ENCODE data around the gene COL6A6. TPM values are rescaled to one million over a fixed set of nuclear protein-coding genes. Genes with fewer than 3 reads are reported as not detected.

COL6A6 gene
- total RNA-seq, 1 experiment from 2014 or later, result not detected

- ChIA-PET CTCF (no interaction called here), POLR2A (ENCODE audit: low non-redundant PET) (interaction anchor here (0.6 kb wide), 1 partner anchor 247 kb away, joined by 13 read pairs; no protein-coding TSS in a partner anchor)
- no TSS peak for BruUV-seq (replicated peaks)
- Histone ChIP-seq H3K27ac (ENCODE audit: low read depth, low read length, poor library complexity, severe bottlenecking) (no peak overlapping the region), H3K27me3 (replicated peaks; ENCODE audit: insufficient read depth, low read depth, low read length, poor library complexity) (peaks cover 33% of the 10 kb centered on the region), H3K4me1 (ENCODE audit: insufficient read depth, low read length, poor library complexity, severe bottlenecking) (no peaks in the 10 kb centered on the region), H3K4me3 (ENCODE audit: low read depth, low read length, poor library complexity, severe bottlenecking) (no peak overlapping the region), H3K9me3 (ENCODE audit: low read depth, low read length, poor library complexity, severe bottlenecking) (no peaks in the 10 kb centered on the region), H3K36me3 (ENCODE audit: insufficient read depth, low read length, poor library complexity, severe bottlenecking) (no peaks in the 10 kb centered on the region)
- no peak for DNase-seq (ENCODE audit: low spot score)
- intact Hi-C loops (cut with micrococcal nuclease; ENCODE audit: unreplicated experiment), result no loop called here
- no peak for TF ChIP-seq EZH2 (IDR thresholded peaks at IDR 0.05; ENCODE audit: borderline replicate concordance, low read depth, low read length, poor library complexity, severe bottlenecking)
- no peak for TF ChIP-seq CTCF (conservative IDR thresholded peaks at IDR 0.05; ENCODE audit: low read depth, low read length)
These were observed 12.3 kb upstream of the COL6A6 start for GRCh38 chr3:130504701-130505100.

- no peak for DNase-seq (ENCODE audit: low spot score)
- H3K9me3 ChIP-seq (ENCODE audit: low read depth, low read length, poor library complexity, severe bottlenecking), result no peaks in the 10 kb centered on the region
- H3K27ac ChIP-seq (ENCODE audit: low read depth, low read length, poor library complexity, severe bottlenecking), result no peak overlapping the region
- CTCF ChIA-PET, result no interaction called here
- H3K4me1 ChIP-seq (ENCODE audit: insufficient read depth, low read length, poor library complexity, severe bottlenecking), result no peaks in the 10 kb centered on the region
- intact Hi-C loops (cut with micrococcal nuclease; ENCODE audit: unreplicated experiment), result no loop called here
- H3K27me3 ChIP-seq (replicated peaks; ENCODE audit: insufficient read depth, low read depth, low read length, poor library complexity), result peaks cover 36% of the 10 kb centered on the region
- no TSS peak for BruUV-seq (replicated peaks)
- POLR2A ChIA-PET (ENCODE audit: low non-redundant PET), result no interaction called here
- H3K36me3 ChIP-seq (ENCODE audit: insufficient read depth, low read length, poor library complexity, severe bottlenecking), result no peaks in the 10 kb centered on the region
- TF ChIP-seq EZH2 (IDR thresholded peaks at IDR 0.05; ENCODE audit: borderline replicate concordance, low read depth, low read length, poor library complexity, severe bottlenecking), result no peak
- no peak overlapping the region for H3K4me3 ChIP-seq (ENCODE audit: low read depth, low read length, poor library complexity, severe bottlenecking)
These were observed 10.9 kb upstream of the COL6A6 start for GRCh38 chr3:130506031-130506430.

- no TSS peak for BruUV-seq (replicated peaks)
- POLR2A ChIA-PET (ENCODE audit: low non-redundant PET), result interaction anchor here (0.7 kb wide), 1 partner anchor 830 kb away, joined by 6 read pairs; no protein-coding TSS in a partner anchor
- CTCF ChIA-PET, result no interaction called here
- Histone ChIP-seq H3K4me3 (ENCODE audit: low read depth, low read length, poor library complexity, severe bottlenecking) (no peak overlapping the region), H3K36me3 (ENCODE audit: insufficient read depth, low read length, poor library complexity, severe bottlenecking) (no peaks in the 10 kb centered on the region), H3K4me1 (ENCODE audit: insufficient read depth, low read length, poor library complexity, severe bottlenecking) (no peaks in the 10 kb centered on the region), H3K27ac (ENCODE audit: low read depth, low read length, poor library complexity, severe bottlenecking) (no peak overlapping the region), H3K9me3 (ENCODE audit: low read depth, low read length, poor library complexity, severe bottlenecking) (no peaks in the 10 kb centered on the region), H3K27me3 (replicated peaks; ENCODE audit: insufficient read depth, low read depth, low read length, poor library complexity) (peaks cover 31% of the 10 kb centered on the region)
- TF ChIP-seq CTCF (conservative IDR thresholded peaks at IDR 0.05; ENCODE audit: low read depth, low read length), result no peak
- no peak for TF ChIP-seq EZH2 (IDR thresholded peaks at IDR 0.05; ENCODE audit: borderline replicate concordance, low read depth, low read length, poor library complexity, severe bottlenecking)
- DNase-seq (ENCODE audit: low spot score), result no peak
- intact Hi-C loops (cut with micrococcal nuclease; ENCODE audit: unreplicated experiment), result no loop called here
These were observed 9.2 kb upstream of the COL6A6 start for GRCh38 chr3:130507746-130508145.

- H3K4me1 ChIP-seq (ENCODE audit: insufficient read depth, low read length, poor library complexity, severe bottlenecking), result no peaks in the 10 kb centered on the region
- DNase-seq (ENCODE audit: low spot score), result no peak
- no peak overlapping the region for H3K4me3 ChIP-seq (ENCODE audit: low read depth, low read length, poor library complexity, severe bottlenecking)
- no TSS peak for BruUV-seq (replicated peaks)
- TF ChIP-seq CTCF (conservative IDR thresholded peaks at IDR 0.05; ENCODE audit: low read depth, low read length) (no peak), EZH2 (IDR thresholded peaks at IDR 0.05; ENCODE audit: borderline replicate concordance, low read depth, low read length, poor library complexity, severe bottlenecking) (no peak)
- no peak overlapping the region for H3K27ac ChIP-seq (ENCODE audit: low read depth, low read length, poor library complexity, severe bottlenecking)
- POLR2A ChIA-PET (ENCODE audit: low non-redundant PET), result no interaction called here
- no peaks in the 10 kb centered on the region for H3K36me3 ChIP-seq (ENCODE audit: insufficient read depth, low read length, poor library complexity, severe bottlenecking)
- CTCF ChIA-PET, result no interaction called here
- H3K27me3 ChIP-seq (replicated peaks; ENCODE audit: insufficient read depth, low read depth, low read length, poor library complexity), result peaks cover 36% of the 10 kb centered on the region
- intact Hi-C loops (cut with micrococcal nuclease; ENCODE audit: unreplicated experiment), result no loop called here
- no peaks in the 10 kb centered on the region for H3K9me3 ChIP-seq (ENCODE audit: low read depth, low read length, poor library complexity, severe bottlenecking)
These were observed 8.0 kb upstream of the COL6A6 start for GRCh38 chr3:130509008-130509407.

Data from A673 (cell line).